ENCODE data around the gene BSND. TPM values are rescaled to one million over a fixed set of nuclear protein-coding genes. Genes with fewer than 3 reads are reported as not detected.

BSND gene
- total RNA-seq, 2 experiments from 2014 or later = not detected

- no peak for ATAC-seq
- Mint-ChIP-seq H3K36me3 (ENCODE audit: low read depth) (no peaks in the 10 kb centered on the region), H3K27ac (no peak overlapping the region), H3K4me1 (ENCODE audit: low read depth) (peaks cover 3% of the 10 kb centered on the region), H3K27me3 (peaks cover 42% of the 10 kb centered on the region), H3K9me3 (no peaks in the 10 kb centered on the region), H3K4me3 (no peak overlapping the region)
- intact Hi-C loops (cut with micrococcal nuclease) = no loop called here
- no peak for DNase-seq
- POLR2A ChIA-PET = no interaction called here
- CTCF ChIA-PET = interaction anchor here (0.9 to 2.6 kb wide), 4 partner anchors 18 to 95 kb away, joined by 3 to 10 read pairs (median 3); no protein-coding TSS in a partner anchor
- no peak for TF ChIP-seq CTCF (IDR thresholded peaks at IDR 0.05)
These were observed 41.6 kb downstream of the BSND start for GRCh38 chr1:55040083-55040932.

GRCh38 chr1:55040933-55041494 lies 42.3 kb downstream of the BSND start:
- Mint-ChIP-seq H3K4me3 (no peak overlapping the region), H3K27me3 (peaks cover 40% of the 10 kb centered on the region), H3K4me1 (ENCODE audit: low read depth) (peaks cover 3% of the 10 kb centered on the region), H3K36me3 (ENCODE audit: low read depth) (no peaks in the 10 kb centered on the region), H3K27ac (no peak overlapping the region), H3K9me3 (no peaks in the 10 kb centered on the region)
- intact Hi-C loops (cut with micrococcal nuclease) = no loop called here
- ChIA-PET CTCF (interaction anchor here (0.9 to 1.0 kb wide), 3 partner anchors 17 to 96 kb away, joined by 3 read pairs; no protein-coding TSS in a partner anchor), POLR2A (no interaction called here)
- TF ChIP-seq CTCF (IDR thresholded peaks at IDR 0.05) = no peak
- no peak for DNase-seq
- peak; percentile 27 for ATAC-seq

GRCh38 chr1:55041613-55042012 lies 42.9 kb downstream of the BSND start:
- POLR2A ChIA-PET = no interaction called here
- H3K4me1 Mint-ChIP-seq (ENCODE audit: low read depth) = peaks cover 3% of the 10 kb centered on the region
- H3K27ac Mint-ChIP-seq = no peak overlapping the region
- H3K4me3 Mint-ChIP-seq = no peak overlapping the region
- DNase-seq (no peak), ATAC-seq (no peak)
- H3K27me3 Mint-ChIP-seq = peaks cover 35% of the 10 kb centered on the region
- no peaks in the 10 kb centered on the region for H3K36me3 Mint-ChIP-seq (ENCODE audit: low read depth)
- no peak for TF ChIP-seq CTCF (IDR thresholded peaks at IDR 0.05)
- no peaks in the 10 kb centered on the region for H3K9me3 Mint-ChIP-seq
- CTCF ChIA-PET = no interaction called here
- intact Hi-C loops (cut with micrococcal nuclease) = no loop called here

- no peaks in the 10 kb centered on the region for H3K36me3 Mint-ChIP-seq (ENCODE audit: low read depth)
- H3K4me3 Mint-ChIP-seq = no peak overlapping the region
- TF ChIP-seq CTCF (IDR thresholded peaks at IDR 0.05) = no peak
- H3K27me3 Mint-ChIP-seq = peaks cover 26% of the 10 kb centered on the region
- ChIA-PET POLR2A (no interaction called here), CTCF (interaction anchor here (0.9 to 1.4 kb wide), 3 partner anchors 21 to 98 kb away, joined by 3 to 5 read pairs (median 3); no protein-coding TSS in a partner anchor)
- no peak overlapping the region for H3K27ac Mint-ChIP-seq
- intact Hi-C loops (cut with micrococcal nuclease) = no loop called here
- H3K4me1 Mint-ChIP-seq (ENCODE audit: low read depth) = peaks cover 3% of the 10 kb centered on the region
- ATAC-seq = no peak
- no peak for DNase-seq
- no peaks in the 10 kb centered on the region for H3K9me3 Mint-ChIP-seq
These were observed 44.3 kb downstream of the BSND start for GRCh38 chr1:55043011-55043410.

- Mint-ChIP-seq H3K9me3 (no peaks in the 10 kb centered on the region), H3K4me3 (no peak overlapping the region), H3K27me3 (peaks cover 22% of the 10 kb centered on the region), H3K4me1 (ENCODE audit: low read depth) (peaks cover 3% of the 10 kb centered on the region), H3K36me3 (ENCODE audit: low read depth) (no peaks in the 10 kb centered on the region), H3K27ac (no peak overlapping the region)
- no peak for TF ChIP-seq CTCF (IDR thresholded peaks at IDR 0.05)
- CTCF ChIA-PET = interaction anchor here (1.2 to 1.4 kb wide), 2 partner anchors 47 to 99 kb away, joined by 3 read pairs; no protein-coding TSS in a partner anchor
- no peak for ATAC-seq
- POLR2A ChIA-PET = no interaction called here
- intact Hi-C loops (cut with micrococcal nuclease) = no loop called here
- no peak for DNase-seq
These were observed 45.0 kb downstream of the BSND start for GRCh38 chr1:55043726-55044125.

Data from activated CD8-positive, alpha-beta T cell treated with anti-CD3 and anti-CD28 coated beads for 36 hours (primary cell).